ENCODE measurements around the gene RYR1.
"Not testable (repeated sequence)": the region's sequence is repeated elsewhere in the genome, so short reads cannot be mapped to it uniquely, and the experiment has no call there.

Gene RYR1

GRCh38 chr19:38626401-38626800 lies 192.9 kb downstream of the RYR1 start:
- DNase-seq: no peak

DNA sequence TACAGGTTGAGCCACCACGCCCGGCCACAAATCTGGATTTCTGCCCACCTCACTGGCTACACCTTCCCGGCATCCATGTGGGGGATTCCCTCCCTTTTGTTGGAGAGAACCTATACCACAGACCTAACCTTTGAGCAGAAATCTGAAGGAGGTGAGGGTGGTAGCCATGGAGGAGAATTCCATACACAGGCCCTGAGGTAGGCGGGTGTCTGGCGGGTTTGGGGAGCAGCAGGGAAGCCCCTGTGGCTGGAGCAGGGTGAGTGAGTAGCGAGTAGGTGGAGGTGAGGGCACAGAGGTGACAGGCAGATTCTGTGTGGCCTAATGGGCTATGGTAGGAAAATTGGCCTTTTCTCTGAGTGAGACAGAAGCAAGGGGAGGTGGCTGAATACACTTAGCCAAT lies 196.1 kb downstream of the RYR1 start:
- no peak for DNase-seq

DNA sequence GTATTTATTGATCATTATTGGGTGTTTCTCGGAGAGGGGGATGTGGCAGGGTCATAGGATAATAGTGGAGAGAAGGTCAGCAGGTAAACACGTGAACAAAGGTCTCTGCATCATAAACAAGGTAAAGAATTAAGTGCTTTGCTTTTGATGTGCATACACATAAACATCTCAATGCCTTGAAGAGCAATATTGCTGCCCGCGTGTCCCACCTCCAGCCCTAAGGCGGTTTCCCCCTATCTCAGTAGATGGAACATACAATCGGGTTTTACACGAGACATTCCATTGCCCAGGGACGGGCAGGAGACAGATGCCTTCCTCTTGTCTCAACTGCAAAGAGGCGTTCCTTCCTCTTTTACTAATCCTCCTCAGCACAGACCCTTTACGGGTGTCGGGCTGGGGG lies 197.8 kb downstream of the RYR1 start:
- DNase-seq: not testable (repeated sequence)

- DNase-seq: not testable (repeated sequence)
Measured at GRCh38 chr19:38631811-38632475, 198.5 kb downstream of the RYR1 start.

- DNase-seq: no peak
Measured at GRCh38 chr19:38632476-38633213, 199.2 kb downstream of the RYR1 start.

- peak; percentile 56 for DNase-seq
Measured at GRCh38 chr19:38634757-38635482, 201.4 kb downstream of the RYR1 start.

DNA sequence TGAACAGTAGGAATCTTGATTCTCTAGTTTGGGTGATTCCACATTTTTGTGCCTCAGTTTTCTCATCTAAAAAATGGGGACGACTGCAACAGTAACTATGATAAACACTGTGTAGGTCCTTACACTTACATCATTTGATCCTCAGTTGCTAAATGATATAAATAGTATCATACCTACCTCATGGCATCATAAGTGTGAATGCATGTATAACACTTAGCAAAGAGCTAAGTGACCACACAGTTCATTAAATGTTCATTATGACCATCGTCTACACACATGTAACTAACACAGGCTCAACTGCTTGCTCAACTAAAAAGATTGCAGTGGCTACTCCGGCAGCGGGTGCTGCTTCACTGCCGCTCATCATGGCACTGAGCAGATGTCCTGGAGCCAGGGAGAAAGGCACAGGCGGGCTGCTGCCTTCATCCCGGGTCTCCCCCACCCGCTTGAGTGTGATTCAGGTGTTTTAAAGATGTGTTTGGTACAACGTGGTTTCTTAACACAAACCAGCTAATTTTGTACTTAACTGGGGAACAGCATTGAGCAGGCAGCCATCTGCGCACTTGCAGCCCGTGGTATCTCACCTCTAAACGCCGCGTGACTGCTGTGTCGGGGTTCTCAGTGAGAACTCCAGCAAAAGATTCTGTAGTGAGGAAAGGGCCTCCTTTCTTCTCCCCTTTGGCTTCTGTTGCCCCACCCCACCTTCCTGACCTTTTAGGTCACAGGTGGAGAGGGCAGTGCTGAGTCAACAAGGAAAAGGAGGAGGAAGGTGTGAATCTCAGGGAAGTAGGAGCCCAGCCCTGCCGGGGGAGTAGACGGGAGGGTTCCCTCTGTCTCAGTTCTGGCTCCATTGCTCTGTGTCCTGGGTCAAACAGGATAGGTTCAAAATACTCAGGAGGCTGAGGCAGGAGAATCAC lies 202.2 kb downstream of the RYR1 start:
- DNase-seq: no peak
